HepG2 (cell line): Measurements from ENCODE around the gene CADPS. TPM values are rescaled to one million over a fixed set of nuclear protein-coding genes. Genes with fewer than 3 reads are reported as not detected.

Experiments
- ATAC-seq: fragments of 200-7000 bp; cut with Tn5 transposase; 3 replicates; pipeline ENCODE4 v1.9.1; 2020; ENCODE audit warnings: mild to moderate bottlenecking, moderate library complexity
- BruUV-seq: library from RNA; stranded (reverse); fragments of 400-500 nt; replicated peaks from 2 replicates; lab custom pipeline; 2021; lab: Mats Ljungman, UMichigan
- CTCF ChIA-PET: fragments of 300-600 bp; formaldehyde crosslinking; extraction: SDS; loops from one replicate; lab custom pipeline; 2021; ENCODE audit warnings: low total read pairs, inconsistent platforms, low intra/inter-chr PET ratio; lab: Yijun Ruan, JAX
- POLR2A ChIA-PET: fragments of 350-600 bp; sonication (Branson Sonifier 250); formaldehyde crosslinking; loops from one replicate; lab custom pipeline; 2020; ENCODE audit warnings: antibody characterized with exemption, inconsistent platforms; lab: Yijun Ruan, JAX
- DNase-seq: peaks from one replicate; pipeline ENCODE4 v3.0.0-alpha.2; 2015; ENCODE audit warnings: low spot score
- FAIRE-seq: peaks from 3 replicates; lab custom pipeline; 2011; peaks lifted over from hg19 to GRCh38; lab: Jason Lieb, UNC
- H2AFZ ChIP-seq: one replicate; pipeline ENCODE4 v1.6.1; 2011; ENCODE audit warnings: low read length, inconsistent platforms
- H3K27ac ChIP-seq: fragments of 300-600 bp; 3 replicates; pipeline ENCODE4 v1.8.0; 2011; ENCODE audit warnings: mixed run types, mild to moderate bottlenecking, mixed read lengths, low read length, inconsistent platforms; ENCODE audit not compliant: insufficient read depth; ENCODE audit errors: extremely low read length
- H3K27me3 ChIP-seq, 2 experiments: fragments of 200-600 bp in 1 of 2; 2 replicates in 1 of 2; 3 replicates in 1 of 2; pipeline versions ENCODE4 v1.6.0 to v1.8.0; 2011; ENCODE audit warnings: low read length in 2 of 2, mild to moderate bottlenecking in 2 of 2, moderate library complexity in 2 of 2, inconsistent platforms in 1 of 2; ENCODE audit not compliant: insufficient read depth in 2 of 2, control insufficient read depth in 1 of 2
- H3K36me3 ChIP-seq, 2 experiments: fragments of 200-600 bp in 1 of 2; replicated peaks in 1 of 2; 2 replicates in 1 of 2; 3 replicates in 1 of 2; pipeline versions ENCODE4 v1.5.1 to v1.8.0; 2011; ENCODE audit warnings: low read length in 2 of 2, inconsistent platforms in 1 of 2; ENCODE audit not compliant: insufficient read depth in 2 of 2, control insufficient read depth in 1 of 2
- H3K4me1 ChIP-seq: 2 replicates; pipeline ENCODE4 v1.5.1; 2012; ENCODE audit warnings: low read length, inconsistent platforms; ENCODE audit not compliant: insufficient read depth
- H3K4me2 ChIP-seq: 2 replicates; pipeline ENCODE4 v1.6.0; 2011; ENCODE audit warnings: low read depth, low read length, inconsistent platforms
- H3K4me3 ChIP-seq, 3 experiments: fragments of 200-600 bp in 1 of 3; sonication (generic), shearing (Covaris generic) in 1 of 3; replicated peaks in 1 of 3; 2 replicates each; pipeline ENCODE4 v1.5.1; 2011 to 2016; ENCODE audit warnings: low read length in 3 of 3, inconsistent platforms in 2 of 3, low read depth in 2 of 3, mild to moderate bottlenecking in 2 of 3, control low read depth in 1 of 3, mixed read lengths in 1 of 3; ENCODE audit not compliant: insufficient read depth in 1 of 3
- H3K79me2 ChIP-seq: one replicate; pipeline ENCODE4 v1.6.1; 2011; ENCODE audit warnings: low read length, inconsistent platforms; ENCODE audit not compliant: insufficient read depth
- H3K9ac ChIP-seq: 2 replicates; pipeline ENCODE4 v1.6.0; 2011; ENCODE audit warnings: mild to moderate bottlenecking, low read depth, low read length, inconsistent platforms; ENCODE audit not compliant: insufficient read depth
- H3K9me3 ChIP-seq: 2 replicates; pipeline ENCODE4 v1.5.1; 2012; ENCODE audit warnings: mild to moderate bottlenecking, low read length
- H4K20me1 ChIP-seq: 2 replicates; pipeline ENCODE4 v1.6.0; 2011; ENCODE audit warnings: inconsistent platforms, mild to moderate bottlenecking, low read length, moderate library complexity; ENCODE audit not compliant: insufficient read depth
- CREBL2 ChIP-seq: sonication (generic); formaldehyde crosslinking; IDR thresholded peaks from 2 replicates; pipeline ENCODE4 v1.8.1; 2023; ENCODE audit warnings: missing genetic modification reagents, mild to moderate bottlenecking, borderline replicate concordance
- GLMP ChIP-seq: sonication (generic); formaldehyde crosslinking; IDR thresholded peaks from 2 replicates; pipeline ENCODE4 v1.9.0; 2021; ENCODE audit warnings: missing genetic modification reagents, mild to moderate bottlenecking, borderline replicate concordance
- MZF1 ChIP-seq: sonication (generic); formaldehyde crosslinking; IDR thresholded peaks from 2 replicates; pipeline ENCODE4 v1.8.1; 2023; ENCODE audit warnings: mild to moderate bottlenecking, missing genetic modification reagents, borderline replicate concordance
- NKX3-1 ChIP-seq: sonication (generic); formaldehyde crosslinking; IDR thresholded peaks from 2 replicates; pipeline ENCODE4 v1.5.0; 2020; ENCODE audit warnings: missing genetic modification reagents
- RARA ChIP-seq: IDR thresholded peaks from 2 replicates; pipeline ENCODE4 v1.6.1; 2016; ENCODE audit warnings: missing genetic modification reagents, missing compliant biosample characterization
- RCOR2 ChIP-seq: IDR thresholded peaks from 2 replicates; pipeline ENCODE4 v1.6.1; 2016; ENCODE audit warnings: missing biosample characterization, missing genetic modification reagents
- SMC3 ChIP-seq: IDR thresholded peaks from 2 replicates; pipeline ENCODE4 v1.6.1; 2011; ENCODE audit warnings: low read length, improper control_type of control experiment
- SMYD3 ChIP-seq: sonication (generic); formaldehyde crosslinking; IDR thresholded peaks from 2 replicates; pipeline ENCODE4 v1.8.1; 2023; ENCODE audit warnings: mild to moderate bottlenecking, missing genetic modification reagents
- ZBTB26 ChIP-seq: IDR thresholded peaks from 2 replicates; pipeline ENCODE4 v1.6.1; 2016; ENCODE audit warnings: missing compliant biosample characterization, missing genetic modification reagents, borderline replicate concordance
- ZBTB7B ChIP-seq: sonication (generic); formaldehyde crosslinking; IDR thresholded peaks from 2 replicates; pipeline ENCODE4 v1.4.0; 2020; ENCODE audit warnings: missing genetic modification reagents
- ZNF598 ChIP-seq: sonication (generic); formaldehyde crosslinking; IDR thresholded peaks from 2 replicates; pipeline ENCODE4 v1.5.1; 2020; ENCODE audit warnings: mild to moderate bottlenecking, missing genetic modification reagents, borderline replicate concordance
- ZNF749 ChIP-seq: sonication (generic); formaldehyde crosslinking; IDR thresholded peaks from 2 replicates; pipeline ENCODE4 v1.8.0; 2022; ENCODE audit warnings: mild to moderate bottlenecking, missing genetic modification reagents, moderate library complexity, borderline replicate concordance
- ZNF775 ChIP-seq: sonication (generic); formaldehyde crosslinking; IDR thresholded peaks from 2 replicates; pipeline ENCODE4 v1.4.0; 2020; ENCODE audit warnings: missing genetic modification reagents, mild to moderate bottlenecking, moderate library complexity, borderline replicate concordance
- ZNF850 ChIP-seq: sonication (generic); formaldehyde crosslinking; conservative IDR thresholded peaks from 2 replicates; pipeline ENCODE4 v1.9.0; 2021; ENCODE audit warnings: mild to moderate bottlenecking, missing genetic modification reagents
- ZNF883 ChIP-seq: sonication (generic); formaldehyde crosslinking; IDR thresholded peaks from 2 replicates; pipeline ENCODE4 v1.5.1; 2020; ENCODE audit warnings: mild to moderate bottlenecking, missing genetic modification reagents; ENCODE audit errors: not compliant biosample characterization
- WGBS: methylation state at CpG from one replicate; pipeline ENCODE4 v1.1.6; 2017; ENCODE audit warnings: low lambda C conversion rate; 5-methylcytosine and 5-hydroxymethylcytosine counted together
- in situ Hi-C: cut with HindIII; loops from 2 replicates; pipeline ENCODE4 v1.10.0; 2017; ENCODE audit warnings: low pct_unique_long_range_greater_than_20kb; ENCODE audit not compliant: extremely low pct_ligation_motif_present
- intact Hi-C: fragments of 100-400 bp; cut with micrococcal nuclease; formaldehyde crosslinking; loops from one replicate; pipeline ENCODE4 v1.10.0; 2022; ENCODE audit not compliant: unreplicated experiment
- polyA plus RNA-seq, 8 experiments: library from polyadenylated mRNA; depleted of rRNA in 3 of 8; stranded (reverse) in 7 of 8; unstranded in 1 of 8; fragments of >200 nt; fragmentation: Illumina TruSeq in 4 of 8; extraction: Trizol in 4 of 8; gene quantifications; 2 replicates each; pipeline versions ENCODE4 v1.2.1 to v1.2.3, GENCODE V29; 2011 to 2016; ENCODE audit warnings: low read depth in 4 of 8, missing spikeins in 1 of 8, mixed read lengths in 1 of 8; ENCODE audit not compliant: insufficient read depth in 1 of 8
- total RNA-seq, 5 experiments: library from RNA; depleted of rRNA; stranded (reverse); fragments of >200 nt; fragmentation: Illumina TruSeq; extraction: Trizol; gene quantifications; 2 replicates each; pipeline ENCODE4 v1.2.3, GENCODE V29; 2016; ENCODE audit warnings: low read depth in 1 of 5
- TF ChIP-seq, protein P1 (sequence below): sonication (generic); formaldehyde crosslinking; conservative IDR thresholded peaks from 2 replicates; pipeline ENCODE4 v1.4.0; 2020; ENCODE audit warnings: missing genetic modification reagents

The CADPS gene
- total and polyA plus RNA-seq, 2 of the 13 experiments (the other 11 are each of a cell fraction or from before 2014, with no cell fraction given): not detected

DNA sequence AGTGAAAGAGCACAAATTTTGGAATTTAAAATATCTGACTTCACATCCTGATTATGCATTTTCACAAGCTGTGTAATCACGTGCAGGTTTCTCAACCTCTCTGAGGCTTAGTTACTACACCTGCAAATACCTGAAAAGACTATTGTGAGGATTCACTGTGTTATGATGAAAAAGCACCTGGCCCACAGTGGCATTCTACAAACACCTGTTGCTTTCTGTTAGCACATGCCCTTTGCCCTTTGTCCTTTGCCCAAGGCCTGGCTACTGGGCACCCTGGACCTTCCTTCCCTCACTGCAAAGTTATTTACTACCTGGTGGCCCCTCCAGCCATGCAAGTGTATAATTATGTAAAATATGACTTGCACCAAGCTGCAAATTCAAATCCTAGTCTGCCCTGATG, 227.5 kb downstream of the CADPS start:
- H3K9ac ChIP-seq: no peak overlapping the region
- H3K79me2 ChIP-seq: no peaks in the 10 kb centered on the region
- H3K4me3 ChIP-seq: no peak overlapping the region
- FAIRE-seq (no peak), ATAC-seq (no peak), DNase-seq (no peak)
- H2AFZ ChIP-seq: no peak overlapping the region
- POLR2A ChIA-PET: no interaction called here
- no peak overlapping the region for H3K27ac ChIP-seq
- CTCF ChIA-PET: no interaction called here
- H3K9me3 ChIP-seq: no peaks in the 10 kb centered on the region
- BruUV-seq: no TSS peak
- H3K4me1 ChIP-seq: no peaks in the 10 kb centered on the region
- WGBS: 0% methylated on average over 1 of the region's 1 CpG
- in situ Hi-C loops: loop anchor here (25.0 kb wide), 1 partner anchor 1165 kb away; the partner anchor contains the start of gene C3orf49
- no peak for TF ChIP-seq GLMP (CRISPR knock-in tag)
- TF ChIP-seq RARA (CRISPR knock-in tag): no peak
- TF ChIP-seq ZNF749 (CRISPR knock-in tag): no peak
- no peak for TF ChIP-seq ZNF850 (CRISPR knock-in tag)
- no peak for TF ChIP-seq ZBTB7B (CRISPR knock-in tag)
- H3K36me3 ChIP-seq: no peaks in the 10 kb centered on the region
- intact Hi-C loops: no loop called here
- peaks cover 0 to 4% of the 10 kb centered on the region in 2 experiments; a peak in 1 of 5 replicates for H3K27me3 ChIP-seq
- H3K4me2 ChIP-seq: no peak overlapping the region
- H4K20me1 ChIP-seq: no peaks in the 10 kb centered on the region

GRCh38 chr3:62644493-62644892, 230.7 kb downstream of the CADPS start:
- BruUV-seq: no TSS peak
- Histone ChIP-seq H3K27ac (no peak overlapping the region), H2AFZ (no peak overlapping the region), H3K79me2 (no peaks in the 10 kb centered on the region), H3K9me3 (no peaks in the 10 kb centered on the region), H3K9ac (no peak overlapping the region), H3K4me1 (no peaks in the 10 kb centered on the region), H3K4me2 (no peak overlapping the region), H3K27me3 (no peaks in the 10 kb centered on the region; a peak in 1 of 5 replicates), H4K20me1 (no peaks in the 10 kb centered on the region), H3K4me3 (no peak overlapping the region), H3K36me3 (no peaks in the 10 kb centered on the region)
- CTCF ChIA-PET: no interaction called here
- FAIRE-seq (no peak), DNase-seq (no peak), ATAC-seq (no peak)
- 0% methylated on average over 1 of the region's 1 CpG for whole genome bisulfite sequencing
- POLR2A ChIA-PET: no interaction called here
- TF ChIP-seq SMC3 (no peak), CREBL2 (no peak), NKX3-1 (no peak), ZBTB26 (no peak), RCOR2 (CRISPR knock-in tag) (no peak), ZNF775 (CRISPR knock-in tag) (no peak), SMYD3 (CRISPR knock-in tag) (no peak), ZNF883 (CRISPR knock-in tag) (no peak), MZF1 (CRISPR knock-in tag) (no peak), ZNF598 (CRISPR knock-in tag) (no peak)
- TF ChIP-seq, protein P1, sequence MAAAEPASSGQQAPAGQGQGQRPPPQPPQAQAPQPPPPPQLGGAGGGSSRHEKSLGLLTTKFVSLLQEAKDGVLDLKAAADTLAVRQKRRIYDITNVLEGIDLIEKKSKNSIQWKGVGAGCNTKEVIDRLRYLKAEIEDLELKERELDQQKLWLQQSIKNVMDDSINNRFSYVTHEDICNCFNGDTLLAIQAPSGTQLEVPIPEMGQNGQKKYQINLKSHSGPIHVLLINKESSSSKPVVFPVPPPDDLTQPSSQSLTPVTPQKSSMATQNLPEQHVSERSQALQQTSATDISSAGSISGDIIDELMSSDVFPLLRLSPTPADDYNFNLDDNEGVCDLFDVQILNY (CRISPR knock-in tag): no peak
- intact Hi-C loops: no loop called here
- in situ Hi-C loops: loop anchor here (25.0 kb wide), 1 partner anchor 1168 kb away; the partner anchor contains the start of gene C3orf49
